Stimulated activated CD8-positive, alpha-beta memory T cell treated with anti-CD3 and anti-CD28 coated beads, Interleukin-15, amount 100 ng/mL, for 48 hours (primary cell): ENCODE measurements around the gene MALL.
"Not testable (repeated sequence)": the region's sequence is repeated elsewhere in the genome, so short reads cannot be mapped to it uniquely, and the experiment has no call there.

Source experiments
- DNase-seq, 2 donors: peaks; one replicate each; pipeline ENCODE4 v3.0.0-alpha.2; 2020; ENCODE audit warnings: low read depth in 2 of 2

Gene MALL

GRCh38 chr2:110050222-110050621, 65.4 kb downstream of the MALL start:
- not testable (repeated sequence) for DNase-seq

DNA sequence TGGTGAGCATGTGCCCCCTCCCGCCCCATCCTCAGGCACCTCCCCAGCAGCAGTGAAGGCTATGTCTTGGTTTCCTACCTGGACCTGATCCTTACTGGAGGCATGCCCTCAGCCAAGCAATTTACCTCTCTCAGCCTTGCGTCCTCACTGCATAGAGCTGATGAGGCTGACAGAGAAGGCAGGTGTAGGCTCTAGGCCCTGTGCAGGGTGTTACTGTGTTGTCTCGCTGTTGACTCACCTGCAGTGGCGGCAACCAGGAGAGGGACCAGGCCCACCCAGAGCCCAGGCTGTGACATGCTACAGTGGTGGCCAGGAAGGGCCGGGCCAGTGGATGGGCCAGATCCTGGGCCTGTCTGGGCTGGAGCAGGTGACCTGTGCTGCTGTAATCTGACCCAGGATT, 65.9 kb downstream of the MALL start:
- not testable (repeated sequence) for DNase-seq

DNA sequence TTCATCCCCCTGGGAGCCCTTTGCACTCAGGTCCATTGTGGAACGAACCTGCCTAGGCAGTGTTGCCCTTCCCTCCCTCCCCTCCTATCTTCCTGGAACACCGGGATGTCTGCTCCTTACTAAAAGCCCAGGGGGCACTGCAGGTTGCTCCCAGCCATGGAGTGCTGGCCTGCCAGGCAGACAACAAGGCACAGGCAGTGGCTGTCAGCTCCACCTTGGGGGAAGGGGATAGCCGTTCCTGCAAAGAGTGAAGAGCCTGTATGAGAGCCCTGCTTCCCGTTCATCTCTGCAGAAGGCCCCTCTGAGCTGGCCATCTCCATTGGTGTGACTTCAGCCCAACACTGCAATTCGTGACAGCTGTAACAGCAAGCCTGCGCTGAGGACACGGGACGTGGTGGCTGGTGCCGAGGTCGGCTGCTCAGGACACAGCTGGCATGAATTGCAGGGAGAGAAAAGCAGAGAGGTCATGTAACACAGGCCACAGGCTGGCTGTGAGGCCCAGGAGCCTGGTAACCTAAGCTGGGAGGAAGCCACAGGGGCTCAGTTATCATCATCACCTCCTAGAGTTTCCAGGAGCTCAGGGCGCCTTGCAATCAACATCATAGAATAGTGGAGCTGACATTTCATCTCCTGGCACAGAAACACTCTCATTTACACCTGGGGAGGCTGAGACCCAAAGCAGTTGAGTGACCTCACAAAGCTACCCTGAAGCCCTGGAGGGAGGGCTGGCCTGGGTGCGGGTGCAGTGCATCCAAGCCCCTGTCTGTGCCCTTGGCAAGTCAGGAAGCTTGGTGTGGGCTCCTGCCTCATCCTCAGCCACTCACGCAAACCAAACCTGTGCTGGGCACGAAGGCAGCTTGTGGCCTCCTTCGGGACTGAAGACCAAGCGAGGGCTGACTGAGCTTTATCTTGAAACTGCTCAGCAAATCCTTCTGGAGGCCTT, 67.1 kb downstream of the MALL start:
- DNase-seq, result not testable (repeated sequence)

GRCh38 chr2:110047225-110047624, 68.4 kb downstream of the MALL start:
- DNase-seq, result not testable (repeated sequence)

DNA sequence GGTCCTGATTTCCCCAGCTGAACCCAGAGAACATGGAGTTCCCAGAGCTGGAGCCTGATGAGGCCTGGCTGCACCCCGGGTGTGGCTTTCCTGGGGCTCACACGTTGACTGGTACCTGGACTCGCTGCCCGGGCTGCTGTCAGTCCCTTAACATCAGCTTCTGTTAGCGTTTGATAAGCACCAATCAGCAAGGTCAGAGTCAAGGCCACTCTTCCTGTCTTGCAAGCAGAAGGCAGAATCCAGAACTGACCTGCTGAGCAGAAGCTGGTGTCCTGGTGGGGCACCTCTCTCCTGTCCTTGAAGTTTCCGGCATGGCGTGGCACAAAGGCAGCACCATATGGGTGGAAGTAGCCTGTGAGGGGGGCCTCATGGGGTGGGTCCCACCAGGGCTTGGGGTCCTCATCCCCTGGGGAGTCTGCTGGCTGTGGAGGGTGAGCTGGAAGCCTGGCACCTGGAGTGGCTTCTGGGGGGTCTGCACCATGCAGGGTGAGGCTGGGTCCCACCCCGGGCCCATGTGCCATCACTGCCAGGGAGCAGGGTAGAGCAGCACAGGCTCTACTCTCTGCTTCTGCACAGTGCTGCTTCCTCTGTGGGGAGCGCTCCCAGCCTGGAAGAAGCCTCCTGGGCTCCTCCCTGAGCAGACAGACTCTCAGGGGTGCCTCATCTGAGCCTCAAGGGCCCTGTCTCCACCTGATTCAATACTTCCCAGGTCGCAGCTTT, 73.5 kb downstream of the MALL start:
- not testable (repeated sequence) for DNase-seq

DNA sequence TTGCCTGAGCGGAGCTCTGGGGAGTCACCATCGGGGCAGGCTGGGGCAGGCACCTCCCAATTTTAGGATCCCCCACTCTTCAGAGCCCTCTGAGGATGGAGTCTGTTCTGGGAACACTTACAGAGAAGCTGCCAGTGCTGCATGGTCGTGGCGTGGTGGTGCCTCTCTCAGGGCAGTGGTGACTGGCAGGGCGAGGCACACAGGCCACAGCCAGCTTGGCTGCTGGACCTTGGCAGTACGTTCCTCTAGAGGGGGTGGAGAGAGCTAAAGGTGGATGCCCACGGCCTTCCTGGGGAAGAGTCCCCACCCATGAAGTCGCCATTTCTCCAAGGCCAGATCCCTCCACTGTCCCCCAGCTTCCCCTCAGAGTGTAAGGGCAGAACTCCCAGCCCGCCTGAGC, 78.3 kb downstream of the MALL start:
- not testable (repeated sequence) for DNase-seq

- DNase-seq, result not testable (repeated sequence)
These were observed 80.2 kb downstream of the MALL start for GRCh38 chr2:110035384-110035783.

DNA sequence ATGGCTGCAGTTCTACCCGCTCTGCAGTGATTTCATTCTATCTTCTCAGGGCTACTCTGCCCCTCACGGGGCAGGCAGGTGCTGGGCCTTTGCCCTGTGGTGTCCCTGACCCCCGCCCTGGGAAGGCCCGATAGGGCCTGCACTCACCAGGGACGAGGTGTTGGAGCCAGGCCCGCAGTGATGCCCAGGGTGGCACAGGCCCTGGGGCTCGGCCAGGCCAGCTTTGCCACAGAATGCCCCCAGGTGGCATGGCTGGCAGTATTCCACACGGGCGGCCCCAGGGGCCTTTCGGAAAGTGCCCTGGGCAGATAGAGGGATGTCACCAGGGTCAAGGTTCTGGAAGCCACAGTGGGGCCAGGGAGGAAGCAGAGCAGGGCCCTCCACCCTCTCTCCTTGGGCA, 80.7 kb downstream of the MALL start:
- not testable (repeated sequence) for DNase-seq
